HFFc6 (cell line): Measurements from ENCODE around the gene UEVLD. TPM values are rescaled to one million over a fixed set of nuclear protein-coding genes. Genes with fewer than 3 reads are reported as not detected.
"Not testable (repeated sequence)": the region's sequence is repeated elsewhere in the genome, so short reads cannot be mapped to it uniquely, and the experiment has no call there.

Source experiments
- DNase-seq: peaks from one replicate; pipeline ENCODE4 v3.0.0-alpha.2; 2018
- H3K27ac Mint-ChIP-seq: 2 replicates; pipeline ENCODE4 v1.8.0; 2020; ENCODE audit warnings: mild to moderate bottlenecking, mixed read lengths
- H3K27me3 Mint-ChIP-seq: 2 replicates; pipeline ENCODE4 v1.8.0; 2021; ENCODE audit warnings: mild to moderate bottlenecking, moderate library complexity, mixed read lengths; ENCODE audit not compliant: insufficient read depth
- H3K36me3 Mint-ChIP-seq: 2 replicates; pipeline ENCODE4 v1.8.0; 2021; ENCODE audit warnings: low read depth, mixed read lengths
- H3K4me1 Mint-ChIP-seq: 2 replicates; pipeline ENCODE4 v1.8.0; 2020; ENCODE audit warnings: low read depth, mixed read lengths
- H3K4me3 Mint-ChIP-seq: 2 replicates; pipeline ENCODE4 v1.8.0; 2020; ENCODE audit warnings: mild to moderate bottlenecking, moderate library complexity, mixed read lengths
- H3K9me3 Mint-ChIP-seq: 2 replicates; pipeline ENCODE4 v1.8.0; 2020; ENCODE audit warnings: mild to moderate bottlenecking, mixed read lengths
- CTCF ChIP-seq: fragments of 200-600 bp; sonication (generic); IDR thresholded peaks from 2 replicates; pipeline ENCODE4 v1.5.0; 2021; ENCODE audit warnings: antibody characterized with exemption, mild to moderate bottlenecking
- total RNA-seq, 6 experiments: library from RNA; stranded (reverse); fragmentation: NEBNext Ultra II Directional; extraction: Animal tissue kit (Norgen Biotek cat#: 25700); gene quantifications; 2 replicates in 1 of 6; 3 replicates in 5 of 6; pipeline ENCODE4 v1.2.3, GENCODE V29; 2021

The UEVLD gene
- total RNA-seq, 6 experiments from 2014 or later = 20.0 to 29.0 (median 24.4) TPM

- DNase-seq = no peak
- no peak within 1 kb of the TSS for H3K27ac Mint-ChIP-seq
- TF ChIP-seq CTCF = no peak
- no peak within 1 kb of the TSS for H3K4me3 Mint-ChIP-seq
- no peaks in the 10 kb centered on the region for H3K9me3 Mint-ChIP-seq
- 0 out of 2 replicates have a peak, but pooled peaks cover 10% of the 10 kb centered on the region for H3K36me3 Mint-ChIP-seq
- H3K27me3 Mint-ChIP-seq = no peaks in the 10 kb centered on the region; the same call in 1 of the 2 replicates
- peaks cover 22% of the 10 kb centered on the region for H3K4me1 Mint-ChIP-seq
Observed at GRCh38 chr11:18599739-18600230, 11.3 kb upstream of the UEVLD start, which contains the start of gene MISFA. Gene MISFA, plus strand, starts transcription at chr11:18599789. Its CDS starts 140 bp downstream, at chr11:18599929.

- peak overlapping the region; percentile 27 for H3K4me3 Mint-ChIP-seq
- H3K27me3 Mint-ChIP-seq = peaks cover under 1% of the 10 kb centered on the region; the same call in 1 of the 2 replicates
- H3K9me3 Mint-ChIP-seq = no peaks in the 10 kb centered on the region
- TF ChIP-seq CTCF = no peak
- H3K36me3 Mint-ChIP-seq = 0 out of 2 replicates have a peak, but pooled peaks cover 10% of the 10 kb centered on the region
- H3K4me1 Mint-ChIP-seq = peaks cover 36% of the 10 kb centered on the region
- H3K27ac Mint-ChIP-seq = peak overlapping the region; percentile 81
- peak; percentile 91 for DNase-seq
Observed at GRCh38 chr11:18594999-18595749, 6.6 kb upstream of the UEVLD start.

GRCh38 chr11:18594088-18594487 is 5.6 kb upstream of the UEVLD start:
- H3K27ac Mint-ChIP-seq, DNase-seq, H3K27me3 Mint-ChIP-seq, H3K9me3 Mint-ChIP-seq, H3K4me3 Mint-ChIP-seq: not testable (repeated sequence)
- H3K36me3 Mint-ChIP-seq = 0 out of 2 replicates have a peak, but pooled peaks cover 10% of the 10 kb centered on the region
- peaks cover 30% of the 10 kb centered on the region for H3K4me1 Mint-ChIP-seq

GRCh38 chr11:18590571-18590970 is 2.0 kb upstream of the UEVLD start:
- Mint-ChIP-seq H3K4me1 (peaks cover 22% of the 10 kb centered on the region), H3K27ac (peak overlapping the region; percentile 9; the same call in 1 of the 2 replicates)

GRCh38 chr11:18581825-18582224 is 6.7 kb downstream of the UEVLD start:
- TF ChIP-seq CTCF = no peak
- Mint-ChIP-seq H3K27ac (no peak overlapping the region), H3K27me3 (no peaks in the 10 kb centered on the region)

More at GRCh38 chr11:18590571-18590970, 2.0 kb upstream of the UEVLD start:
- TF ChIP-seq CTCF = no peak
- Mint-ChIP-seq H3K36me3 (no peaks in the 10 kb centered on the region), H3K4me3 (no peak overlapping the region), H3K27me3 (peaks cover 3% of the 10 kb centered on the region; the same call in 1 of the 2 replicates), H3K9me3 (no peaks in the 10 kb centered on the region)
- no peak for DNase-seq

More at GRCh38 chr11:18581825-18582224, 6.7 kb downstream of the UEVLD start:
- no peak for DNase-seq
- H3K4me3 Mint-ChIP-seq = no peak overlapping the region
- H3K4me1 Mint-ChIP-seq = peaks cover 6% of the 10 kb centered on the region; the same call in 1 of the 2 replicates
- H3K9me3 Mint-ChIP-seq = no peaks in the 10 kb centered on the region
- H3K36me3 Mint-ChIP-seq = peaks cover 15% of the 10 kb centered on the region
